ENCODE data around the gene ARHGAP20.

Gene ARHGAP20

GRCh38 chr11:110711776-110712658 is at the start of gene ARHGAP20:
TSS of gene ARHGAP20 (minus strand) at chr11:110712437. CDS start at chr11:110712231, 206 bp downstream.
- DNase-seq (ENCODE audit: low read depth): no peak

- no peak for DNase-seq (ENCODE audit: low read depth)
These were observed 49.8 kb upstream of the ARHGAP20 start for GRCh38 chr11:110761991-110762390.

- DNase-seq (ENCODE audit: low read depth): no peak
These were observed 48.9 kb upstream of the ARHGAP20 start for GRCh38 chr11:110761131-110761530.

GRCh38 chr11:110759972-110760381 is 47.7 kb upstream of the ARHGAP20 start:
- peak; percentile 24 for DNase-seq (ENCODE audit: low read depth)

GRCh38 chr11:110757962-110758755 is 45.9 kb upstream of the ARHGAP20 start:
- DNase-seq (ENCODE audit: low read depth): no peak

GRCh38 chr11:110757066-110757465 is 44.8 kb upstream of the ARHGAP20 start:
- no peak for DNase-seq (ENCODE audit: low read depth)

- no peak for DNase-seq (ENCODE audit: low read depth)
These were observed 43.7 kb upstream of the ARHGAP20 start for GRCh38 chr11:110755941-110756340.

- DNase-seq (ENCODE audit: low read depth): no peak
These were observed 40.7 kb upstream of the ARHGAP20 start for GRCh38 chr11:110752890-110753289.

GRCh38 chr11:110750100-110750499 is 37.9 kb upstream of the ARHGAP20 start:
- DNase-seq (ENCODE audit: low read depth): no peak

- DNase-seq (ENCODE audit: low read depth): no peak
These were observed 35.3 kb upstream of the ARHGAP20 start for GRCh38 chr11:110747531-110747930.

GRCh38 chr11:110738641-110739040 is 26.4 kb upstream of the ARHGAP20 start:
- DNase-seq (ENCODE audit: low read depth): no peak

GRCh38 chr11:110737593-110737992 is 25.4 kb upstream of the ARHGAP20 start:
- no peak for DNase-seq (ENCODE audit: low read depth)

GRCh38 chr11:110736171-110736553 is 23.9 kb upstream of the ARHGAP20 start:
- no peak for DNase-seq (ENCODE audit: low read depth)

- no peak for DNase-seq (ENCODE audit: low read depth)
These were observed 23.4 kb upstream of the ARHGAP20 start for GRCh38 chr11:110735455-110736170.

- no peak for DNase-seq (ENCODE audit: low read depth)
These were observed 22.6 kb upstream of the ARHGAP20 start for GRCh38 chr11:110734790-110735189.

- DNase-seq (ENCODE audit: low read depth): no peak
These were observed 18.5 kb upstream of the ARHGAP20 start for GRCh38 chr11:110730773-110731172.

- no peak for DNase-seq (ENCODE audit: low read depth)
These were observed 16.6 kb upstream of the ARHGAP20 start for GRCh38 chr11:110728883-110729282.

- no peak for DNase-seq (ENCODE audit: low read depth)
These were observed 16.2 kb upstream of the ARHGAP20 start for GRCh38 chr11:110728476-110728875.

- DNase-seq (ENCODE audit: low read depth): no peak
These were observed 12.1 kb upstream of the ARHGAP20 start for GRCh38 chr11:110724358-110724757.

GRCh38 chr11:110720431-110721275 is 8.4 kb upstream of the ARHGAP20 start:
- no peak for DNase-seq (ENCODE audit: low read depth)

GRCh38 chr11:110716361-110716760 is 4.1 kb upstream of the ARHGAP20 start:
- DNase-seq (ENCODE audit: low read depth): no peak
